Ishikawa (cell line): ENCODE data around the gene ACE2.

ENCODE experiments used
- CEBPB ChIP-seq: IDR thresholded peaks from 2 replicates; pipeline ENCODE4 v1.6.1; 2012
- CREB1 ChIP-seq: IDR thresholded peaks from 2 replicates; pipeline ENCODE4 v1.6.1; 2012; ENCODE audit warnings: low read depth
- EP300 ChIP-seq: IDR thresholded peaks from 2 replicates; pipeline ENCODE4 v1.6.1; 2012; ENCODE audit warnings: borderline replicate concordance

DNA sequence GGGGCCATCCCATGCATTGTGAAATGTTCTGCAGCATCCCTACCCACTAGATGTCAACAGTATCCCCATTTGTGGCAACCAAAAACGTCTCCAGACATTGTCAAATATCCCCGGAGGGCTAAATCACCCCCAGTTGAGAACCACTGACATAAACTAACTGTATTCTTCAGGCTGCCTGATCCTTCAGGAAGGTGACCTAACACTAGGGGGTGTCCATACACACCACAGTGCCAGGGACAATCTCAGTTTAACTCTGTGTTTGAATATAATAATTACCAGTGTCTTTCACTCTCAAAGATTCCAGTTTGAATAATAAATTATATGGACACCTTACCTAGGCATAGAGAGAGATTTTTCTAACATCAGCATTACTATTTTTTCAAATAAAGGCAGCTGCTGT lies 6.4 kb downstream of the ACE2 start:
- TF ChIP-seq CREB1 (no peak), CEBPB (no peak), EP300 (no peak)
